Keratinocyte (primary cell): ENCODE data around the gene FGGY.

Source experiments
- EZH2 ChIP-seq: IDR thresholded peaks from one replicate; pipeline ENCODE4 v1.6.1; 2012; ENCODE audit warnings: inconsistent platforms, mild to moderate bottlenecking, low read length, moderate library complexity
- TF ChIP-seq, protein P1 (sequence below), 3 experiments: IDR thresholded peaks in 1 of 3; conservative IDR thresholded peaks in 1 of 3; optimal IDR thresholded peaks in 1 of 3; 2 replicates in 2 of 3; 3 replicates in 1 of 3; pipeline versions ENCODE3 to v1.5.1; 2011; ENCODE audit warnings: low read length in 3 of 3, mild to moderate bottlenecking in 3 of 3, moderate library complexity in 2 of 3, control low read depth in 1 of 3, inconsistent platforms in 1 of 3; ENCODE audit not compliant: insufficient read depth in 2 of 3; ENCODE audit errors: extremely low read depth in 1 of 3

DNA sequence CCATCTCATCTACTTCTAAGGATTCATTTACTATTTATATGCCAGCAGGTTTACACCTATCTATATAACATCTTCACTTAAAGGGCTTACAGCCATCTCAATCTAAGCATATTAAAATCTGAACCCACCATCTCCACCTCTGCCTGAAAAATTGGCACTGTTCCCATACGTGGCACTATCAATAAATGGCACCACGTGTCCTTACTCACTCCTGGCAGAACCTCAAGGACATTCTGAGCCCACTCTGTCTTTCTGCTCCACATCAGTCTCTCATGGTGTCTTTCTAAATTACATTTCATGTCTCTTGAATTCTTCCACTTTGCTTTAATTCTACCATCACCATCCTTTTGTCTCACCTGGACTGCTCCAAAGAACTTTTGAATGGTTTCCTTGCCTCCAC lies 445.6 kb downstream of the FGGY start:
- TF ChIP-seq, protein P1, sequence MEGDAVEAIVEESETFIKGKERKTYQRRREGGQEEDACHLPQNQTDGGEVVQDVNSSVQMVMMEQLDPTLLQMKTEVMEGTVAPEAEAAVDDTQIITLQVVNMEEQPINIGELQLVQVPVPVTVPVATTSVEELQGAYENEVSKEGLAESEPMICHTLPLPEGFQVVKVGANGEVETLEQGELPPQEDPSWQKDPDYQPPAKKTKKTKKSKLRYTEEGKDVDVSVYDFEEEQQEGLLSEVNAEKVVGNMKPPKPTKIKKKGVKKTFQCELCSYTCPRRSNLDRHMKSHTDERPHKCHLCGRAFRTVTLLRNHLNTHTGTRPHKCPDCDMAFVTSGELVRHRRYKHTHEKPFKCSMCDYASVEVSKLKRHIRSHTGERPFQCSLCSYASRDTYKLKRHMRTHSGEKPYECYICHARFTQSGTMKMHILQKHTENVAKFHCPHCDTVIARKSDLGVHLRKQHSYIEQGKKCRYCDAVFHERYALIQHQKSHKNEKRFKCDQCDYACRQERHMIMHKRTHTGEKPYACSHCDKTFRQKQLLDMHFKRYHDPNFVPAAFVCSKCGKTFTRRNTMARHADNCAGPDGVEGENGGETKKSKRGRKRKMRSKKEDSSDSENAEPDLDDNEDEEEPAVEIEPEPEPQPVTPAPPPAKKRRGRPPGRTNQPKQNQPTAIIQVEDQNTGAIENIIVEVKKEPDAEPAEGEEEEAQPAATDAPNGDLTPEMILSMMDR (optimal IDR thresholded peaks at IDR 0.05 in 1 of 3, IDR thresholded peaks at IDR 0.05 in 1 of 3, conservative IDR thresholded peaks at IDR 0.05 in 1 of 3; ENCODE audit: extremely low read depth in 1 of 3, insufficient read depth in 2 of 3, low read length in 3 of 3), result no peak
- TF ChIP-seq EZH2, result no peak
